Mesendoderm (in vitro differentiated cells): Measurements from ENCODE around the gene RBM44.

Experiments used
- DNase-seq: peaks from one replicate; pipeline ENCODE4 v3.0.0; 2013
- H2AK5ac ChIP-seq: 2 replicates; pipeline ENCODE4 v1.6.1; 2013; ENCODE audit warnings: low read length, inconsistent platforms
- H2BK120ac ChIP-seq: 2 replicates; pipeline ENCODE4 v1.6.1; 2013; ENCODE audit warnings: low read depth, mild to moderate bottlenecking, low read length, moderate library complexity, mixed read lengths
- H2BK15ac ChIP-seq: replicated peaks from 2 replicates; pipeline ENCODE4 v1.6.1; 2013; ENCODE audit warnings: low read depth, mild to moderate bottlenecking, moderate library complexity
- H2BK5ac ChIP-seq: 2 replicates; pipeline ENCODE4 v1.6.1; 2013; ENCODE audit warnings: low read length, inconsistent platforms
- H3K18ac ChIP-seq: 2 replicates; pipeline ENCODE4 v1.6.1; 2013; ENCODE audit warnings: mild to moderate bottlenecking, low read length, mixed read lengths
- H3K23ac ChIP-seq: one replicate; pipeline ENCODE4 v1.6.1; 2013; ENCODE audit warnings: low read length
- H3K27ac ChIP-seq: 2 replicates; pipeline ENCODE4 v1.5.1; 2013; ENCODE audit warnings: low read depth, mild to moderate bottlenecking, inconsistent platforms, low read length, moderate library complexity
- H3K27me3 ChIP-seq: 2 replicates; pipeline ENCODE4 v1.6.1; 2013; ENCODE audit warnings: low read length, control low read depth, mild to moderate bottlenecking, inconsistent platforms; ENCODE audit not compliant: insufficient read depth, poor library complexity
- H3K36me3 ChIP-seq: 2 replicates; pipeline ENCODE4 v1.6.1; 2013; ENCODE audit warnings: low read length, inconsistent platforms; ENCODE audit not compliant: control insufficient read depth, insufficient read depth
- H3K4ac ChIP-seq: one replicate; pipeline ENCODE4 v1.6.1; 2013; ENCODE audit warnings: low read depth, mild to moderate bottlenecking, low read length, moderate library complexity
- H3K4me1 ChIP-seq: 2 replicates; pipeline ENCODE4 v1.6.1; 2013; ENCODE audit warnings: low read depth, low read length, inconsistent platforms; ENCODE audit not compliant: control insufficient read depth
- H3K4me2 ChIP-seq: 2 replicates; pipeline ENCODE4 v1.6.1; 2013; ENCODE audit warnings: low read length
- H3K4me3 ChIP-seq: 2 replicates; pipeline ENCODE4 v1.5.1; 2013; ENCODE audit warnings: mild to moderate bottlenecking, low read length
- H3K56ac ChIP-seq: one replicate; pipeline ENCODE4 v1.6.1; 2013; ENCODE audit warnings: low read length
- H3K79me1 ChIP-seq: 2 replicates; pipeline ENCODE4 v1.6.1; 2013; ENCODE audit warnings: low read length, inconsistent platforms
- H3K79me2 ChIP-seq: 2 replicates; pipeline ENCODE4 v1.6.1; 2013; ENCODE audit warnings: mild to moderate bottlenecking, low read length; ENCODE audit not compliant: control insufficient read depth, insufficient read depth
- H3K9ac ChIP-seq: 2 replicates; pipeline ENCODE4 v1.6.1; 2013; ENCODE audit warnings: low read length, inconsistent platforms
- H4K5ac ChIP-seq: one replicate; pipeline ENCODE4 v1.6.1; 2013; ENCODE audit warnings: low read length
- H4K8ac ChIP-seq: one replicate; pipeline ENCODE4 v1.6.1; 2013; ENCODE audit warnings: low read depth, mild to moderate bottlenecking, control low read depth, low read length, moderate library complexity
- WGBS: extraction: QIAGEN DNeasy Blood & Tissue Kit; methylation state at CpG from one replicate; pipeline ENCODE4 v1.1.7; 2013; ENCODE audit warnings: low lambda C conversion rate, missing lambda C conversion rate; ENCODE audit not compliant: insufficient coverage; ENCODE audit errors: extremely low coverage; 5-methylcytosine and 5-hydroxymethylcytosine counted together

Gene RBM44

GRCh38 chr2:237820421-237820820 lies 21.8 kb downstream of the RBM44 start:
- no peaks in the 10 kb centered on the region for H3K79me1 ChIP-seq

DNA sequence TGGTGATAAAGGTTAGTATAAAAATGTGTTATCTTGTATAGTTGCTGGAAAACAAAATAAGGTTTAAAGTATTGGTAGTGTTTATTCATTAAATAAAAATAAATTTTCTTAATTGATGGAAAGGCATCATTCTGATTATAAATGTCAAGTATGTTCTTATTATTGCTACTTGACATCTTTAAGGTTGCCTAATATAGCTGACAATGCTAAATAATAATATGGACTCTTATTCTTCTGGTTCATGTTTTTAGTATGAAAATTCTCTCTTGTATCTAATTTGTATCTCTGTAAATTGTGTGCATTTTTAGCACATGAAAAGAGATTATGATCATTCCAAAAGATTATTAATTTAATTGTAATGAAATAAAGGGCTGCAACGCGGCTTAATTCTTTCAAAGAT lies 25.0 kb downstream of the RBM44 start:
- WGBS, result 100% methylated on average over 2 of the region's 2 CpGs

More at GRCh38 chr2:237820421-237820820, 21.8 kb downstream of the RBM44 start:
- Histone ChIP-seq H2BK15ac (no peak overlapping the region), H3K27ac (no peak overlapping the region), H3K56ac (no peak overlapping the region), H3K36me3 (no peaks in the 10 kb centered on the region), H2BK120ac (no peak overlapping the region), H3K4me2 (no peak overlapping the region), H3K4me1 (no peaks in the 10 kb centered on the region), H3K23ac (no peak overlapping the region), H4K8ac (no peak overlapping the region), H4K5ac (no peak overlapping the region), H2BK5ac (no peak overlapping the region), H2AK5ac (no peak overlapping the region), H3K4me3 (no peak overlapping the region), H3K9ac (no peak overlapping the region), H3K4ac (no peak overlapping the region), H3K18ac (no peak overlapping the region), H3K27me3 (no peaks in the 10 kb centered on the region), H3K79me2 (no peaks in the 10 kb centered on the region)
- DNase-seq, result no peak
- no CpG with 5 or more reads among the region's 2 CpGs for WGBS

DNA sequence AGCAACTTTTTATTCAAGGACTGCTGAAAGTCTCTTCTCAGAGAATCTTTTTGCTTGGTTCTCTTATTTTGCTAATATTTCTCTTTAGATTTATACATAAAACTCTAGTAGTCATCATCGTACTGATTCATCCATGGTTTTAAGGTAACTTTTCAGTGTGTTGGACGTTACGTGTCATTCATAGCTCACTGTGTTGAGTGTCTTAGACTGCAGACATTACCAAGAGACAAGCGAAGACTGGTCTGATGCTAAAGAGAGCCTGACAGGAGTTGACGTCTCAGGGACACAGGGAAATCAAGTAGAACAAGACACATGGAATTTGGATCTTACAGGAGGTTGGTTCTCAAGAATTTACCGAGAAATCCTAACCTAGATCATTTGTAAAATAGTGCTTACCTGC lies 25.5 kb downstream of the RBM44 start:
- Histone ChIP-seq H3K18ac (no peak overlapping the region), H3K23ac (no peak overlapping the region), H2BK5ac (no peak overlapping the region), H4K5ac (no peak overlapping the region), H3K27me3 (no peaks in the 10 kb centered on the region), H3K79me1 (no peaks in the 10 kb centered on the region), H3K4ac (no peak overlapping the region), H3K79me2 (no peaks in the 10 kb centered on the region), H3K4me2 (no peak overlapping the region), H4K8ac (no peak overlapping the region), H2BK120ac (no peak overlapping the region), H3K4me1 (no peaks in the 10 kb centered on the region), H2BK15ac (no peak overlapping the region), H3K4me3 (no peak overlapping the region), H3K27ac (no peak overlapping the region), H3K36me3 (no peaks in the 10 kb centered on the region), H2AK5ac (no peak overlapping the region), H3K9ac (no peak overlapping the region), H3K56ac (no peak overlapping the region)
- no peak for DNase-seq
- WGBS, result no CpG with 5 or more reads among the region's 6 CpGs

More for the DNA sequence above, 25.0 kb downstream of the RBM44 start:
- Histone ChIP-seq H4K5ac (no peak overlapping the region), H3K56ac (no peak overlapping the region), H3K27ac (no peak overlapping the region), H3K79me1 (no peaks in the 10 kb centered on the region), H3K4ac (no peak overlapping the region), H3K9ac (no peak overlapping the region), H3K4me1 (no peaks in the 10 kb centered on the region), H3K18ac (no peak overlapping the region), H2BK5ac (no peak overlapping the region), H3K36me3 (no peaks in the 10 kb centered on the region), H2BK15ac (no peak overlapping the region), H2BK120ac (no peak overlapping the region), H3K79me2 (no peaks in the 10 kb centered on the region), H4K8ac (no peak overlapping the region), H3K27me3 (no peaks in the 10 kb centered on the region), H3K4me2 (no peak overlapping the region), H3K4me3 (no peak overlapping the region), H2AK5ac (no peak overlapping the region), H3K23ac (no peak overlapping the region)
- no peak for DNase-seq

DNA sequence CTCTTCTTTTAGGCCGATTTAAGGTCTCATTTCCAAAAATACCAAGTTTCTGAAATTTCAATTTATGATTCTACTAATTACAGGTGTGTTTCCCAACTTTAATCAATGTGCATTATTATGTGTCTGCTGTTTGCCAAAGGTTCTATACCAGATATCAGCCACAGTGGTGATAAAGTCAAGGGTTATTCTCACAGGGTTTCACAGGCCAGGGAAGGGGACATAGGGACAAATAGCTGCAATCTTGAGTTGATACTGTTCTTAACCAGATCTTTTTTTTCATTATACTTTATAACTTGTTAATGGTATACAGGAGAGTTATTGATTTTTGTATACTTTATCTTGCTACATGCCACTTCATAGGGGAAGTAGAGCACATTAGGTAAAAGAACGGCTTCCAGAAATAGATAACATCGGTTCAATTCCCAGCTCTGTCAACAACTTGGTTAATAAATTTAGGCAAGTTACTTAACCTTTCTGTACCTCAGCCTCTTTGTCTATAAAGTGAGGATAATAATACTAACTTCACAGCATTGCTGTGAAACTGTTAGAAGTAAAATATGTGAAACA lies 28.9 kb downstream of the RBM44 start:
- Histone ChIP-seq H3K18ac (no peak overlapping the region), H3K56ac (no peak overlapping the region), H3K79me2 (no peaks in the 10 kb centered on the region), H3K79me1 (no peaks in the 10 kb centered on the region), H3K9ac (no peak overlapping the region), H2AK5ac (no peak overlapping the region), H3K4me2 (no peak overlapping the region), H2BK15ac (no peak overlapping the region), H3K27ac (no peak overlapping the region), H3K4me1 (no peaks in the 10 kb centered on the region), H3K27me3 (no peaks in the 10 kb centered on the region), H3K4me3 (no peak overlapping the region), H2BK120ac (no peak overlapping the region), H2BK5ac (no peak overlapping the region), H3K36me3 (no peaks in the 10 kb centered on the region), H4K8ac (no peak overlapping the region), H3K23ac (no peak overlapping the region), H3K4ac (no peak overlapping the region), H4K5ac (no peak overlapping the region)
- no peak for DNase-seq
- no CpG with 5 or more reads among the region's 3 CpGs for WGBS

DNA sequence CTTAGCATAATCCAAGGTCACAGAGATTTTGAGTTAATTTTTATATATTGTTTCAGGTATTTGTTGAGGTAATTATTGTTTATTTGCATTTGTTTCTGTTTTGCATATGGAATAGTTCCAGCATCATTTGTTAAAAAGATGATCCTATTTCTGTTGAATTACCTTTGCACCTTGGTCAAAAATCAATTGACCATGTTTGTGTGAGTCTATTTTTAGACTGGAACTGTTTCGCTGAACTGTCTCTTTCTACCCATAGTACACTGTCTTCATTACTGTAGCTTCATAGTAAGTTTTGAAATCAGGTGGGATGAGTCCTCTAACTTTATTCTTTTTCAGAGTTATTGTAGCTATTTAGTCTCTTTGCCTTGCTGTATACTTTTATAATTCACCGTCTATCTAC lies 31.9 kb downstream of the RBM44 start:
- Histone ChIP-seq H4K5ac (no peak overlapping the region), H3K27ac (no peak overlapping the region)

GRCh38 chr2:237833546-237833945 lies 35.0 kb downstream of the RBM44 start:
- H3K4me1 ChIP-seq, result no peaks in the 10 kb centered on the region
- no peak overlapping the region for H4K5ac ChIP-seq

More for the DNA sequence above, 31.9 kb downstream of the RBM44 start:
- no peak overlapping the region for H4K8ac ChIP-seq
- H3K23ac ChIP-seq, result no peak overlapping the region
- WGBS, result no CpG with 5 or more reads among the region's 2 CpGs
- no peak overlapping the region for H3K4me2 ChIP-seq
- H3K56ac ChIP-seq, result no peak overlapping the region
- no peaks in the 10 kb centered on the region for H3K79me2 ChIP-seq
- no peaks in the 10 kb centered on the region for H3K27me3 ChIP-seq
- no peak overlapping the region for H3K18ac ChIP-seq
- no peak overlapping the region for H2BK15ac ChIP-seq
- no peak overlapping the region for H2BK5ac ChIP-seq
- H3K36me3 ChIP-seq, result no peaks in the 10 kb centered on the region
- H3K4ac ChIP-seq, result no peak overlapping the region
- no peak overlapping the region for H2BK120ac ChIP-seq
- no peaks in the 10 kb centered on the region for H3K4me1 ChIP-seq
- DNase-seq, result no peak
- H3K79me1 ChIP-seq, result no peaks in the 10 kb centered on the region
- no peak overlapping the region for H3K9ac ChIP-seq
- H3K4me3 ChIP-seq, result no peak overlapping the region
- H2AK5ac ChIP-seq, result no peak overlapping the region

More at GRCh38 chr2:237833546-237833945, 35.0 kb downstream of the RBM44 start:
- H3K9ac ChIP-seq, result no peak overlapping the region
- H4K8ac ChIP-seq, result no peak overlapping the region
- no peak overlapping the region for H2AK5ac ChIP-seq
- H3K4me3 ChIP-seq, result no peak overlapping the region
- H3K23ac ChIP-seq, result no peak overlapping the region
- H2BK120ac ChIP-seq, result no peak overlapping the region
- H2BK15ac ChIP-seq, result no peak overlapping the region
- no peaks in the 10 kb centered on the region for H3K79me2 ChIP-seq
- H3K4ac ChIP-seq, result no peak overlapping the region
- H3K18ac ChIP-seq, result no peak overlapping the region
- no peak overlapping the region for H2BK5ac ChIP-seq
- no peak overlapping the region for H3K56ac ChIP-seq
- WGBS, result 100% methylated on average over 1 of the region's 1 CpG
- no peak for DNase-seq
- no peak overlapping the region for H3K27ac ChIP-seq
- H3K79me1 ChIP-seq, result no peaks in the 10 kb centered on the region
- H3K27me3 ChIP-seq, result no peaks in the 10 kb centered on the region
- no peaks in the 10 kb centered on the region for H3K36me3 ChIP-seq
- H3K4me2 ChIP-seq, result no peak overlapping the region
